ENCODE data around the gene FCRL5.
A peak's percentile ranks its signal among the peaks of the same experiment; 100 is the strongest.

The FCRL5 gene

GRCh38 chr1:157523774-157524493, 28.4 kb downstream of the FCRL5 start:
- no peak for DNase-seq

GRCh38 chr1:157521056-157521455, 31.3 kb downstream of the FCRL5 start:
- DNase-seq = no peak

- no peak for DNase-seq
Measured at GRCh38 chr1:157520386-157520935, 31.9 kb downstream of the FCRL5 start.

- no peak for DNase-seq
Measured at GRCh38 chr1:157519451-157519850, 32.9 kb downstream of the FCRL5 start.

- DNase-seq = no peak
Measured at GRCh38 chr1:157517016-157517415, 35.3 kb downstream of the FCRL5 start.

- DNase-seq = no peak
Measured at GRCh38 chr1:157515709-157516108, 36.6 kb downstream of the FCRL5 start.

GRCh38 chr1:157515141-157515540, 37.2 kb downstream of the FCRL5 start:
- DNase-seq = no peak

GRCh38 chr1:157512036-157512969, 40.0 kb downstream of the FCRL5 start:
- no peak for DNase-seq

- no peak for DNase-seq
Measured at GRCh38 chr1:157509546-157510232, 42.6 kb downstream of the FCRL5 start.

- DNase-seq = no peak
Measured at GRCh38 chr1:157505481-157506272, 46.6 kb downstream of the FCRL5 start.

GRCh38 chr1:157504646-157505045, 47.7 kb downstream of the FCRL5 start:
- no peak for DNase-seq

- no peak for DNase-seq
Measured at GRCh38 chr1:157499521-157499920, 52.8 kb downstream of the FCRL5 start.

GRCh38 chr1:157498736-157499090, 53.6 kb downstream of the FCRL5 start:
- no peak for DNase-seq

GRCh38 chr1:157497987-157498735, 54.2 kb downstream of the FCRL5 start:
- no peak for DNase-seq

GRCh38 chr1:157497284-157497683, 55.0 kb downstream of the FCRL5 start:
- DNase-seq = no peak

GRCh38 chr1:157496121-157496526, 56.2 kb downstream of the FCRL5 start:
- DNase-seq = no peak

- no peak for DNase-seq
Measured at GRCh38 chr1:157495285-157495684, 57.0 kb downstream of the FCRL5 start.

GRCh38 chr1:157494093-157494492, 58.2 kb downstream of the FCRL5 start:
- DNase-seq = no peak

- peak; percentile 49 for DNase-seq
Measured at GRCh38 chr1:157490467-157491165, 61.7 kb downstream of the FCRL5 start.

- no peak for DNase-seq
Measured at GRCh38 chr1:157488156-157488555, 64.2 kb downstream of the FCRL5 start.

- DNase-seq = no peak
Measured at GRCh38 chr1:157487504-157487903, 64.8 kb downstream of the FCRL5 start.

All from activated naive CD4-positive, alpha-beta T cell treated with anti-CD3 and anti-CD28 coated beads, Interleukin-2, amount 50 U/mL, for 16 hours (primary cell).